OCI-LY1 (cell line): Measurements from ENCODE around the gene SAT1.

Experiments
- EZH2 ChIP-seq: fragments of 200-600 bp; sonication (generic), shearing (Covaris generic); IDR thresholded peaks from 2 replicates; pipeline ENCODE4 v1.8.0; 2017; ENCODE audit warnings: borderline replicate concordance, mixed run types, mild to moderate bottlenecking, antibody characterized with exemption, low read length, moderate library complexity, mixed read lengths
- TF ChIP-seq, protein P1 (sequence below): fragments of 200-600 bp; sonication (generic), shearing (Covaris generic); IDR thresholded peaks from 2 replicates; pipeline ENCODE4 v1.5.1; 2017; ENCODE audit warnings: mild to moderate bottlenecking, antibody characterized with exemption, low read length, moderate library complexity, mixed read lengths

GRCh38 chrX:23766650-23767551 lies 16.1 kb upstream of the SAT1 start:
- TF ChIP-seq, protein P1, sequence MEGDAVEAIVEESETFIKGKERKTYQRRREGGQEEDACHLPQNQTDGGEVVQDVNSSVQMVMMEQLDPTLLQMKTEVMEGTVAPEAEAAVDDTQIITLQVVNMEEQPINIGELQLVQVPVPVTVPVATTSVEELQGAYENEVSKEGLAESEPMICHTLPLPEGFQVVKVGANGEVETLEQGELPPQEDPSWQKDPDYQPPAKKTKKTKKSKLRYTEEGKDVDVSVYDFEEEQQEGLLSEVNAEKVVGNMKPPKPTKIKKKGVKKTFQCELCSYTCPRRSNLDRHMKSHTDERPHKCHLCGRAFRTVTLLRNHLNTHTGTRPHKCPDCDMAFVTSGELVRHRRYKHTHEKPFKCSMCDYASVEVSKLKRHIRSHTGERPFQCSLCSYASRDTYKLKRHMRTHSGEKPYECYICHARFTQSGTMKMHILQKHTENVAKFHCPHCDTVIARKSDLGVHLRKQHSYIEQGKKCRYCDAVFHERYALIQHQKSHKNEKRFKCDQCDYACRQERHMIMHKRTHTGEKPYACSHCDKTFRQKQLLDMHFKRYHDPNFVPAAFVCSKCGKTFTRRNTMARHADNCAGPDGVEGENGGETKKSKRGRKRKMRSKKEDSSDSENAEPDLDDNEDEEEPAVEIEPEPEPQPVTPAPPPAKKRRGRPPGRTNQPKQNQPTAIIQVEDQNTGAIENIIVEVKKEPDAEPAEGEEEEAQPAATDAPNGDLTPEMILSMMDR = no peak
- TF ChIP-seq EZH2 = no peak
